Body of pancreas (tissue), 4 donors: Measurements from ENCODE around the gene SLC39A13.

Source experiments
- POLR2A ChIP-seq, 3 donors: fragments of 450-650 bp; IDR thresholded peaks; one replicate each; pipeline ENCODE4 v1.6.1; 2016; ENCODE audit warnings: antibody characterized with exemption in 3 of 3, mild to moderate bottlenecking in 2 of 3
- TF ChIP-seq, protein P1 (sequence below), 7 experiments: fragments of 450-650 bp in 4 of 7; fragments of 200-600 bp in 3 of 7; sonication (generic) in 3 of 7; IDR thresholded peaks; one replicate each; pipeline ENCODE4 v1.5.1; 2016 to 2019; ENCODE audit warnings: antibody characterized with exemption in 7 of 7

DNA sequence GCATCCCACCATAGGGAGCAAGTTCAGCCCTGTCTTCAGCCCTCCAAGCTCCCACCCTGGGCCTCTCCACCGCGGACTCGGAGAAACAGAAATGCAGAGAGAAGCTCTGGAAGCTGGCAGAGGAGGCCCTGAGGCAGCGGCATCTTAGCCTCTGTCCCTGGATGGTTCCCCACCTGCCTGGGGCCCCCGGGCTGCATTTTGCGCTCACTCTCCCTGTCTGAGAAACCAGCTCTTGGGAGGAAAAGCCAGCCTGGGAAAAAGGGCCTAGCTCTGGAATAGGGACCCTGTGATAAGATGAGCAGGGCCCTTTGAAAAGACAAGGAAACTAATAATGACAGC lies 18.0 kb upstream of the SLC39A13 start:
- TF ChIP-seq, protein P1, sequence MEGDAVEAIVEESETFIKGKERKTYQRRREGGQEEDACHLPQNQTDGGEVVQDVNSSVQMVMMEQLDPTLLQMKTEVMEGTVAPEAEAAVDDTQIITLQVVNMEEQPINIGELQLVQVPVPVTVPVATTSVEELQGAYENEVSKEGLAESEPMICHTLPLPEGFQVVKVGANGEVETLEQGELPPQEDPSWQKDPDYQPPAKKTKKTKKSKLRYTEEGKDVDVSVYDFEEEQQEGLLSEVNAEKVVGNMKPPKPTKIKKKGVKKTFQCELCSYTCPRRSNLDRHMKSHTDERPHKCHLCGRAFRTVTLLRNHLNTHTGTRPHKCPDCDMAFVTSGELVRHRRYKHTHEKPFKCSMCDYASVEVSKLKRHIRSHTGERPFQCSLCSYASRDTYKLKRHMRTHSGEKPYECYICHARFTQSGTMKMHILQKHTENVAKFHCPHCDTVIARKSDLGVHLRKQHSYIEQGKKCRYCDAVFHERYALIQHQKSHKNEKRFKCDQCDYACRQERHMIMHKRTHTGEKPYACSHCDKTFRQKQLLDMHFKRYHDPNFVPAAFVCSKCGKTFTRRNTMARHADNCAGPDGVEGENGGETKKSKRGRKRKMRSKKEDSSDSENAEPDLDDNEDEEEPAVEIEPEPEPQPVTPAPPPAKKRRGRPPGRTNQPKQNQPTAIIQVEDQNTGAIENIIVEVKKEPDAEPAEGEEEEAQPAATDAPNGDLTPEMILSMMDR (IDR thresholded peaks at IDR 0.05), result no peak
- no peak for TF ChIP-seq POLR2A (IDR thresholded peaks at IDR 0.05)
